GM19438 (cell line): ENCODE results near the gene LPCAT1.

Experiments
- ATAC-seq: cut with Tn5 transposase; IDR thresholded peaks from one replicate; pipeline ENCODE4 v1.9.1; 2021; ENCODE audit warnings: low read depth; ENCODE audit not compliant: unreplicated experiment

LPCAT1 gene

GRCh38 chr5:1555011-1555807 lies 31.4 kb upstream of the LPCAT1 start:
- no peak for ATAC-seq

GRCh38 chr5:1554410-1554967 lies 30.7 kb upstream of the LPCAT1 start:
- ATAC-seq: no peak

- no peak for ATAC-seq
Observed at GRCh38 chr5:1553539-1554409, 30.0 kb upstream of the LPCAT1 start.

- ATAC-seq: no peak
Observed at GRCh38 chr5:1552521-1553255, 28.9 kb upstream of the LPCAT1 start.

GRCh38 chr5:1551426-1552301 lies 27.9 kb upstream of the LPCAT1 start:
- ATAC-seq: no peak

GRCh38 chr5:1550287-1551076 lies 26.7 kb upstream of the LPCAT1 start:
- no peak for ATAC-seq

GRCh38 chr5:1549475-1550030 lies 25.8 kb upstream of the LPCAT1 start:
- ATAC-seq: no peak

- no peak for ATAC-seq
Observed at GRCh38 chr5:1548702-1549474, 25.1 kb upstream of the LPCAT1 start.

GRCh38 chr5:1547655-1548054 lies 23.9 kb upstream of the LPCAT1 start:
- ATAC-seq: no peak

- no peak for ATAC-seq
Observed at GRCh38 chr5:1547236-1547635, 23.5 kb upstream of the LPCAT1 start.

GRCh38 chr5:1546556-1546955 lies 22.8 kb upstream of the LPCAT1 start:
- ATAC-seq: no peak

- ATAC-seq: no peak
Observed at GRCh38 chr5:1545805-1546355, 22.1 kb upstream of the LPCAT1 start.

GRCh38 chr5:1545126-1545804 lies 21.5 kb upstream of the LPCAT1 start:
- no peak for ATAC-seq

GRCh38 chr5:1544294-1544961 lies 20.7 kb upstream of the LPCAT1 start:
- ATAC-seq: no peak

- no peak for ATAC-seq
Observed at GRCh38 chr5:1543398-1544293, 19.9 kb upstream of the LPCAT1 start.

GRCh38 chr5:1542781-1543180 lies 19.0 kb upstream of the LPCAT1 start:
- no peak for ATAC-seq
